Left lung (tissue), 10 donors: ENCODE results near the gene PRKD2. TPM values are rescaled to one million over a fixed set of nuclear protein-coding genes. Genes with fewer than 3 reads are reported as not detected.

ENCODE experiments used
- ATAC-seq: fragments of 200-7000 bp; cut with Tn5 transposase; one replicate; pipeline ENCODE4 v1.9.1; 2020; ENCODE audit warnings: moderate library complexity
- DNase-seq, 4 donors: peaks; one replicate each; pipeline ENCODE4 v3.0.0-alpha.2; 2013 to 2020
- H3K27ac ChIP-seq, 2 donors: fragments of 200-600 bp; sonication (generic) in 1 of 2; one replicate each; pipeline versions ENCODE4 v1.5.0 to v1.8.0; 2020 to 2021
- H3K27me3 ChIP-seq, 2 donors: fragments of 200-600 bp; sonication (generic) in 1 of 2; one replicate each; pipeline versions ENCODE4 v1.5.0 to v1.8.0; 2020 to 2021
- H3K36me3 ChIP-seq, 2 donors: fragments of 200-600 bp; sonication (generic) in 1 of 2; one replicate each; pipeline versions ENCODE4 v1.5.0 to v1.8.0; 2020 to 2021
- H3K4me1 ChIP-seq, 2 donors: fragments of 200-600 bp; one replicate each; pipeline ENCODE4 v1.8.0; 2021
- H3K4me3 ChIP-seq, 2 donors: fragments of 200-600 bp; sonication (generic) in 1 of 2; one replicate each; pipeline versions ENCODE4 v1.5.0 to v1.8.0; 2020 to 2021; ENCODE audit warnings: mild to moderate bottlenecking in 1 of 2
- H3K9me3 ChIP-seq, 2 donors: fragments of 200-600 bp; sonication (generic) in 1 of 2; one replicate each; pipeline versions ENCODE4 v1.5.0 to v1.8.0; 2020 to 2021
- CTCF ChIP-seq, 2 donors: fragments of 200-600 bp; sonication (generic) in 1 of 2; IDR thresholded peaks; one replicate each; pipeline versions ENCODE4 v1.5.0 to v1.8.0; 2021; ENCODE audit warnings: antibody characterized with exemption in 2 of 2
- intact Hi-C, 2 donors: fragments of 100-400 bp; cut with DNase I; formaldehyde crosslinking; loops; one replicate each; pipeline versions ENCODE4 v1.11.2 to v1.14.2; 2022
- microRNA-seq, 2 donors: library from miRNA; unstranded; fragments of <30 nt; microRNA quantifications; one replicate each; pipeline ENCODE4, GENCODE V29; 2019
- polyA plus RNA-seq, 6 donors: library from polyadenylated mRNA; unstranded; fragments of 120-200 nt; gene quantifications; one replicate each; pipeline ENCODE4 v1.2.1, GENCODE V29; 2013; ENCODE audit not compliant: insufficient read length in 6 of 6
- total RNA-seq, 2 donors: library from RNA; stranded (reverse); fragmentation: NEBNext Ultra II Directional; extraction: Animal tissue kit (Norgen Biotek cat#: 25700); gene quantifications; one replicate each; pipeline ENCODE4 v1.2.1, GENCODE V29; 2021
- donor health status: DM: no; HTN: yes; CAD: no.
- donor health status: DM: no; HTN: no; CAD: no.

PRKD2 gene
- total and polyA plus RNA-seq, 8 donors, result 37.8 to 61.4 (median 53.1) TPM

- Histone ChIP-seq H3K4me3 (peak within 1 kb of the TSS; percentile 13 to 37), H3K27me3 (no peaks in the 10 kb centered on the region), H3K27ac (peak within 1 kb of the TSS; percentile 64 to 75), H3K4me1 (peaks cover 13 to 58% of the 10 kb centered on the region in 2 donors), H3K9me3 (no peaks in the 10 kb centered on the region), H3K36me3 (no peaks in the 10 kb centered on the region)
- TF ChIP-seq CTCF (IDR thresholded peaks at IDR 0.05), result no peak
- DNase-seq (peak in 3 of 4 donors; percentile 72 to 89 (median 78)), ATAC-seq (peak; percentile 71)
- intact Hi-C loops, result loop anchor here in 1 of 2 donors (5.0 kb wide), 1 partner anchor 32 kb away; no protein-coding TSS in a partner anchor
Observed at GRCh38 chr19:46624958-46625661, 91.8 kb downstream of the PRKD2 start, which contains the start of gene PTGIR. PTGIR (minus strand) TSS chr19:46625089; CDS start chr19:46624225, 864 bp downstream.

Small RNA genes lying within 50 kb of the gene (microRNA-seq; reads per million reads assigned to microRNA genes)
- 1.8 to 4.5 reads per million in 2 donors for gene MIR320E

Other genes starting within 250 kb of the PRKD2 start
- gene PNMA8A, start 245.6 kb downstream of the PRKD2 start, total RNA-seq, result 1 to 10 TPM; 1.5 to 3.8 TPM
- 10 to 100 TPM; 12.7 to 17.2 (median 14.2) TPM for gene PNMA8A, start 245.6 kb downstream of the PRKD2 start, polyA plus RNA-seq
- gene PNMA8B, start 221.2 kb downstream of the PRKD2 start, total RNA-seq, result 1 to 10 TPM; 1.4 to 2.1 TPM
- 1 to 10 TPM; 3.5 to 5.2 (median 4.4) TPM for gene PNMA8B, start 221.2 kb downstream of the PRKD2 start, polyA plus RNA-seq
- 100 to 1,000 TPM; 178 to 225 TPM for gene CALM3, start 115.8 kb downstream of the PRKD2 start, total RNA-seq
- gene CALM3, start 115.8 kb downstream of the PRKD2 start, polyA plus RNA-seq, result 100 to 1,000 TPM; 337 to 478 (median 359) TPM
- gene PTGIR, start 92.0 kb downstream of the PRKD2 start, total RNA-seq, result 10 to 100 TPM in 1 of 2 donors, 1 to 10 TPM in 1; 9.8 to 12.1 TPM
- gene PTGIR, start 92.0 kb downstream of the PRKD2 start, polyA plus RNA-seq, result 10 to 100 TPM in 4 of 6 donors, 1 to 10 TPM in 2; 9.2 to 14.1 (median 12.0) TPM
- not detected for gene GNG8, start 80.9 kb downstream of the PRKD2 start, total RNA-seq
- gene GNG8, start 80.9 kb downstream of the PRKD2 start, polyA plus RNA-seq, result 10 to 100 TPM in 2 of 6 donors, 1 to 10 TPM in 4; 5.8 to 16.0 (median 8.9) TPM
- 10 to 100 TPM in 1 of 2 donors, 1 to 10 TPM in 1; 6.6 to 15.0 TPM for gene DACT3, start 55.9 kb downstream of the PRKD2 start, total RNA-seq
- gene DACT3, start 55.9 kb downstream of the PRKD2 start, polyA plus RNA-seq, result 10 to 100 TPM; 37.6 to 53.4 (median 45.4) TPM
- 10 to 100 TPM; 18.8 to 20.9 TPM for gene FKRP, start 28.9 kb upstream of the PRKD2 start, total RNA-seq
- 10 to 100 TPM; 19.8 to 29.6 (median 25.4) TPM for gene FKRP, start 28.9 kb upstream of the PRKD2 start, polyA plus RNA-seq
- 10 to 100 TPM; 54.2 to 73.4 TPM for gene STRN4, start 29.3 kb upstream of the PRKD2 start, total RNA-seq
- gene STRN4, start 29.3 kb upstream of the PRKD2 start, polyA plus RNA-seq, result 10 to 100 TPM; 70.5 to 97.9 (median 81.3) TPM
- gene SLC1A5, start 71.5 kb upstream of the PRKD2 start, total RNA-seq, result 100 to 1,000 TPM in 1 of 2 donors, 10 to 100 TPM in 1; 79.9 to 172 TPM
- 10 to 100 TPM; 67.2 to 92.5 (median 81.5) TPM for gene SLC1A5, start 71.5 kb upstream of the PRKD2 start, polyA plus RNA-seq
- gene AP2S1, start 133.7 kb upstream of the PRKD2 start, total RNA-seq, result 100 to 1,000 TPM; 152 to 163 TPM
- 100 to 1,000 TPM in 4 of 6 donors, 10 to 100 TPM in 2; 92.3 to 116 (median 106) TPM for gene AP2S1, start 133.7 kb upstream of the PRKD2 start, polyA plus RNA-seq
- gene ARHGAP35, start 143.9 kb upstream of the PRKD2 start, total RNA-seq, result 10 to 100 TPM; 52.6 to 53.4 TPM
- 10 to 100 TPM; 35.2 to 54.6 (median 47.5) TPM for gene ARHGAP35, start 143.9 kb upstream of the PRKD2 start, polyA plus RNA-seq